22Rv1 (cell line): Measurements from ENCODE around the gene SPATS2L.

ENCODE experiments used
- H3K27ac ChIP-seq: fragments of 450-650 bp; 2 replicates; pipeline ENCODE4 v1.5.1; 2017
- ZFX ChIP-seq: fragments of 450-650 bp; IDR thresholded peaks from 2 replicates; pipeline ENCODE4 v1.6.1; 2017; ENCODE audit warnings: antibody characterized with exemption, borderline replicate concordance
- TF ChIP-seq, protein P1 (sequence below): fragments of 450-650 bp; IDR thresholded peaks from 2 replicates; pipeline ENCODE4 v1.5.1; 2017; ENCODE audit warnings: mild to moderate bottlenecking

SPATS2L gene

GRCh38 chr2:200320991-200321390 is 14.5 kb downstream of the SPATS2L start:
- TF ChIP-seq, protein P1, sequence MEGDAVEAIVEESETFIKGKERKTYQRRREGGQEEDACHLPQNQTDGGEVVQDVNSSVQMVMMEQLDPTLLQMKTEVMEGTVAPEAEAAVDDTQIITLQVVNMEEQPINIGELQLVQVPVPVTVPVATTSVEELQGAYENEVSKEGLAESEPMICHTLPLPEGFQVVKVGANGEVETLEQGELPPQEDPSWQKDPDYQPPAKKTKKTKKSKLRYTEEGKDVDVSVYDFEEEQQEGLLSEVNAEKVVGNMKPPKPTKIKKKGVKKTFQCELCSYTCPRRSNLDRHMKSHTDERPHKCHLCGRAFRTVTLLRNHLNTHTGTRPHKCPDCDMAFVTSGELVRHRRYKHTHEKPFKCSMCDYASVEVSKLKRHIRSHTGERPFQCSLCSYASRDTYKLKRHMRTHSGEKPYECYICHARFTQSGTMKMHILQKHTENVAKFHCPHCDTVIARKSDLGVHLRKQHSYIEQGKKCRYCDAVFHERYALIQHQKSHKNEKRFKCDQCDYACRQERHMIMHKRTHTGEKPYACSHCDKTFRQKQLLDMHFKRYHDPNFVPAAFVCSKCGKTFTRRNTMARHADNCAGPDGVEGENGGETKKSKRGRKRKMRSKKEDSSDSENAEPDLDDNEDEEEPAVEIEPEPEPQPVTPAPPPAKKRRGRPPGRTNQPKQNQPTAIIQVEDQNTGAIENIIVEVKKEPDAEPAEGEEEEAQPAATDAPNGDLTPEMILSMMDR, result no peak
- no peak for TF ChIP-seq ZFX
- H3K27ac ChIP-seq, result no peak overlapping the region

DNA sequence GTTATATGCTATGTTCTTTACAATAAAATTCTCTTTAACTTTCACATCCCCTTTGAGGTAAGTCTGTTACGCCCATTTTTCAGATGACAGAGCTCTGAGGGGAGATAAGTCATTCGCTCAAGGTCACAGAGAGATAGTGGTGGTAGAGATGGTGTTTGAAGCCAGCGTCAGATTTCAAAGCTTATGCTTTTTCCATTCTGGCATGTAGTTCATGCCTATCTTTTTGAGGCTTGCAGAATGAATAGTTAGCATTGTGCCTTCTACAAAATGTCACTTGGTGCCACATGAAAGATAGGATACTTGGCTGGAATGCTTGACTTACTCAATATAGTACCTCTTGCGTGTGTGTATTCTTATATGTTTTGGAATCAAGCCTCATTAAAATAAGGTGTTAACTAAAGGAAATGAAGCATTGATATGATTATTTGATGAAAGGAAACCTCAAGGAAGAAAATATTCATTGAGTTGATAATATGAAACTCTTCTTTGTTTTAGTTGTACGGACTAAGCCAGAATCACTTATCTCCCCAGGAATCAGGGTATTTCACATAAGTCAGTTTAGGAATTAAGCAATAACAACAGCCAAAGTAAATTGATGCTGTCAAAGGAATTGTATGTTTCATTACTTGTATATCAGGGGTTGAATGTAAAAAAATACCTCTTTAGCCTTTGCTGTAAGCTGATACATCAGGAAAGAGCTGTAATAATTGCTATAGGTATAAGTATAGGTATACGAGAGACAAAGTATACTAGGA is 15.5 kb downstream of the SPATS2L start:
- no peak overlapping the region for H3K27ac ChIP-seq
- no peak for TF ChIP-seq ZFX
- TF ChIP-seq, protein P1, result no peak

GRCh38 chr2:200322607-200323006 is 16.1 kb downstream of the SPATS2L start:
- no peak for TF ChIP-seq ZFX
- TF ChIP-seq, protein P1, result no peak
- H3K27ac ChIP-seq, result no peak overlapping the region

GRCh38 chr2:200324362-200324761 is 17.9 kb downstream of the SPATS2L start:
- H3K27ac ChIP-seq, result no peak overlapping the region
- TF ChIP-seq, protein P1, result no peak
- TF ChIP-seq ZFX, result no peak

DNA sequence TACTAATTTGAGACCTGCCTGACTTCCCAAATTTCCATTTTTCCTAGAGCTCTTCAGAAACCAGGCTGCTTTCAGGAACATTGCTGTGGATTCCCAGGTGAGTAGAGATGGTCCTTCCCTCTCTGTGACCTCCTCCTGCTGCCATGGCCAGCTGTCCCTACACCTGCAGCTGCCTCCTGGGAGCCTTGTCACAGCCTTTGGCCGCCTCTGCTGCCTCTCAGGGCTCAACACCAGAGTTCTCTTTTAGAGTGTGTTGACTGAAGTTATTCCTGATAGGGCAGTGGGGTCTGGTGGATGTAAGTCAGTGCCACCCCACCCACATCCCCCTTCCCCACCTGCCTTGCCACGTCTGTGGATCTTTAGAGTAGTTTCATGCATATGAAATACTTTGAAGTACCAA is 22.9 kb downstream of the SPATS2L start:
- TF ChIP-seq, protein P1, result no peak
- no peak for TF ChIP-seq ZFX
- no peak overlapping the region for H3K27ac ChIP-seq

GRCh38 chr2:200329798-200330197 is 23.3 kb downstream of the SPATS2L start:
- no peak overlapping the region for H3K27ac ChIP-seq
- no peak for TF ChIP-seq ZFX
- TF ChIP-seq, protein P1, result no peak

DNA sequence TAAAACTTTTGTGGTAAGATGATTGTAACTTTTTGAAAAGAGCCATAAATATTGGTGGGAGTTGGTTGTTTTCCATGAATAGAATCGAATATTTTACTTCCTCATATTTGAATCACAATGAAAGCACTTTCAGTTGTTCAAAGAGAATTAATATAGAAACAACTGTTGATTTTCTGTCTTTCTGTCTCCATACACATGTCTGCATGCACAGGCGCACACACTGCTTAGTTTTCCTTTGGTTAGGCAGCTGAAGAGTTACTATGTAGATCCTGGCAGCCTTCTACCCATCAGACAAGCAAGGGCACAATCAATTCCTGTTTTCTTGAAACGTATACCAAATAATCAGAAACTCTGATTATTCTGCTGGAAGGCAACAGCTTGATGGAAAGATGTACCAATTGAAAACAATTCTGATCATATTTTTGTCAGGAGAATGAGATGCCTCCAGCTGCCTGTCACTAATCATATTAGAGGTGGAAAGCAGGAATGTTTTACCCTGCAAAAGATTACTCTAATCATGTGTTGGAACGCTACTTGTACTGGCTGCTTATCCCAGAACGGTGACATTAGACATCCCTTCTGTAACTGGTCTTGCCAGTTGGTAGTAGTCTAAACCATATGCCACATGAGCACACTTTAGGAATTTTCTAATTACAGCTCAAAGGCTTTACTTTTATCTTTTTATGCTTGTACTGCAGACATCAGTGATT is 24.0 kb downstream of the SPATS2L start:
- no peak for TF ChIP-seq ZFX
- TF ChIP-seq, protein P1, result no peak
- no peak overlapping the region for H3K27ac ChIP-seq
